Gastrocnemius medialis (tissue), 4 donors: ENCODE results near the gene ARHGAP24. TPM values are rescaled to one million over a fixed set of nuclear protein-coding genes. Genes with fewer than 3 reads are reported as not detected.

Source experiments
- ATAC-seq, 2 donors: fragments of 150-250 bp; one replicate each; pipeline ENCODE4 v1.9.1; 2016
- DNase-seq, 2 donors: peaks; one replicate each; pipeline ENCODE4 v3.0.0-alpha.2; 2019
- H3K27ac ChIP-seq, 4 donors: fragments of 200-600 bp; sonication (generic); 1 replicate in 1 of 4; 2 replicates in 3 of 4; pipeline ENCODE4 v1.5.1; 2016 to 2018; ENCODE audit warnings: mild to moderate bottlenecking in 2 of 4, moderate library complexity in 1 of 4
- H3K27me3 ChIP-seq, 3 donors: fragments of 200-600 bp; sonication (generic) in 2 of 3; 1 replicate in 1 of 3; 2 replicates in 2 of 3; pipeline versions ENCODE4 v1.5.1 to v1.6.0; 2016 to 2019; ENCODE audit warnings: mild to moderate bottlenecking in 1 of 3, moderate library complexity in 1 of 3
- H3K36me3 ChIP-seq, 2 donors: fragments of 200-600 bp; sonication (generic) in 1 of 2; one replicate each; pipeline ENCODE4 v1.5.1; 2017 to 2018
- H3K4me1 ChIP-seq, 2 donors: fragments of 200-600 bp; sonication (generic) in 1 of 2; one replicate each; pipeline ENCODE4 v1.5.1; 2016 to 2017; ENCODE audit warnings: mild to moderate bottlenecking in 2 of 2
- H3K4me3 ChIP-seq, 4 donors: fragments of 200-600 bp; sonication (generic) in 3 of 4; 1 replicate in 1 of 4; 2 replicates in 3 of 4; pipeline ENCODE4 v1.5.1; 2016 to 2019; ENCODE audit warnings: mild to moderate bottlenecking in 2 of 4
- H3K9me3 ChIP-seq, 3 donors: fragments of 200-600 bp; sonication (generic) in 2 of 3; 1 replicate in 1 of 3; 2 replicates in 2 of 3; pipeline ENCODE4 v1.5.1; 2016 to 2019
- POLR2A ChIP-seq, 2 donors: fragments of 450-650 bp; IDR thresholded peaks; one replicate each; pipeline ENCODE4 v1.6.1; 2017; ENCODE audit warnings: antibody characterized with exemption in 2 of 2, mild to moderate bottlenecking in 2 of 2, moderate library complexity in 2 of 2
- in situ Hi-C, 4 donors: fragments of 200-750 bp; cut with MboI; loops; one replicate each; pipeline versions ENCODE4 v1.15.0 to v1.8.0; 2017; ENCODE audit warnings: low sequenced_read_pairs in 4 of 4
- intact Hi-C: fragments of 100-400 bp; cut with DNase I; formaldehyde crosslinking; loops from one replicate; pipeline ENCODE4 v1.15.1; 2023; ENCODE audit warnings: low total_unique reads
- total RNA-seq, 4 donors: library from RNA; depleted of rRNA; stranded (reverse); fragments of >200 nt; gene quantifications; one replicate each; pipeline versions ENCODE4 v1.1.0 to v1.2.3, GENCODE V29; 2016
- TF ChIP-seq, protein P1 (sequence below), 5 experiments: fragments of 450-650 bp in 3 of 5; fragments of 200-600 bp in 2 of 5; sonication (generic) in 2 of 5; IDR thresholded peaks in 4 of 5; conservative IDR thresholded peaks in 1 of 5; 1 replicate in 4 of 5; 2 replicates in 1 of 5; pipeline ENCODE4 v1.5.1; 2016 to 2019; ENCODE audit warnings: antibody characterized with exemption in 5 of 5, mild to moderate bottlenecking in 3 of 5, moderate library complexity in 3 of 5

The ARHGAP24 gene
- total RNA-seq, 4 donors from 2014 or later = 2.8 to 7.8 (median 5.3) TPM

DNA sequence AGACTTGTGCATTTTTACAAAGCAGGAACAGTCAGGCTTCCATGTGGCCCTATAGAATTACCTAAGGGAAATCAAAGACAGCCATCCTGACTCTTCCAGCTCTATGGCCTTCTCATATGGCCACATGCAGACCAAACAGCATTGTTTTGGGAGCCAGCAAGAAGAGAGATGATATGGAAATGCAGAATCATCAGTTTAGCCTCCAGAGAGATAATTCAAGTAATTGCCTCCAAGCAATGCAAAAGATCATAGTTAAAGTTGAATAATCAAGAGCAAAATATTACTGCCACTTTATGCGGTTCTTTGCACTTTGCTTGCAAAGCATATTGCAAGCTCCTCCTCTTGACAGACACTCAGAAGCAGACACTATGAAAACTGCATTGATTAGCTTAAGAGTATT lies 207.4 kb downstream of the ARHGAP24 start:
- in situ Hi-C loops = no loop called here
- TF ChIP-seq, protein P1, sequence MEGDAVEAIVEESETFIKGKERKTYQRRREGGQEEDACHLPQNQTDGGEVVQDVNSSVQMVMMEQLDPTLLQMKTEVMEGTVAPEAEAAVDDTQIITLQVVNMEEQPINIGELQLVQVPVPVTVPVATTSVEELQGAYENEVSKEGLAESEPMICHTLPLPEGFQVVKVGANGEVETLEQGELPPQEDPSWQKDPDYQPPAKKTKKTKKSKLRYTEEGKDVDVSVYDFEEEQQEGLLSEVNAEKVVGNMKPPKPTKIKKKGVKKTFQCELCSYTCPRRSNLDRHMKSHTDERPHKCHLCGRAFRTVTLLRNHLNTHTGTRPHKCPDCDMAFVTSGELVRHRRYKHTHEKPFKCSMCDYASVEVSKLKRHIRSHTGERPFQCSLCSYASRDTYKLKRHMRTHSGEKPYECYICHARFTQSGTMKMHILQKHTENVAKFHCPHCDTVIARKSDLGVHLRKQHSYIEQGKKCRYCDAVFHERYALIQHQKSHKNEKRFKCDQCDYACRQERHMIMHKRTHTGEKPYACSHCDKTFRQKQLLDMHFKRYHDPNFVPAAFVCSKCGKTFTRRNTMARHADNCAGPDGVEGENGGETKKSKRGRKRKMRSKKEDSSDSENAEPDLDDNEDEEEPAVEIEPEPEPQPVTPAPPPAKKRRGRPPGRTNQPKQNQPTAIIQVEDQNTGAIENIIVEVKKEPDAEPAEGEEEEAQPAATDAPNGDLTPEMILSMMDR (IDR thresholded peaks at IDR 0.05 in 4 of 5, conservative IDR thresholded peaks at IDR 0.05 in 1 of 5) = no peak
- no peak for TF ChIP-seq POLR2A (IDR thresholded peaks at IDR 0.05)
- intact Hi-C loops = no loop called here

DNA sequence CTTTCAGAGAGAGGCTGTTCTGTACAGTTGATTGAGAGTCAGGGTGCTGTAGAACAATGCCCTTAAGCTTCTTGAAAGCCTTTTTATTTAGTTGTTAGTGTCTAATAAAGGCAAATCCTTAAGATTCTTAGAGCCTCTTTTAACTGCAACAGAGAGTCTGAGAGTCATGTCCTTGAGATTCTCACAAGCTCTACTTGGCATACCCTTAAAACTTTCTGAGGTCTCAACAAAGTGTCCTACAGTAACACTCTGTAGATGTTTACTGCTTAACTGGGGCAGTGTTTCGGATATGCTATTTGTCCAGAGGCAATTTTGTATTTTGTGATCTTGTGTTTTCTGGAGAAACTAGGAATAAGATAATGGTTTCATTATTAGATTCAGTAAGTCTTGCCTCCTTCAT lies 209.7 kb downstream of the ARHGAP24 start:
- intact Hi-C loops (no loop called here), in situ Hi-C loops (no loop called here)
- Histone ChIP-seq H3K36me3 (no peaks in the 10 kb centered on the region), H3K9me3 (no peaks in the 10 kb centered on the region), H3K27ac (no peak overlapping the region), H3K27me3 (no peaks in the 10 kb centered on the region), H3K4me3 (no peak overlapping the region), H3K4me1 (no peaks in the 10 kb centered on the region)
- TF ChIP-seq, protein P1 (IDR thresholded peaks at IDR 0.05 in 4 of 5, conservative IDR thresholded peaks at IDR 0.05 in 1 of 5) = no peak
- TF ChIP-seq POLR2A (IDR thresholded peaks at IDR 0.05) = no peak
- no peak for DNase-seq
- ATAC-seq = no peak

More for the DNA sequence above, 207.4 kb downstream of the ARHGAP24 start:
- ATAC-seq (no peak), DNase-seq (no peak)
- Histone ChIP-seq H3K36me3 (no peaks in the 10 kb centered on the region), H3K27me3 (no peaks in the 10 kb centered on the region), H3K4me1 (no peaks in the 10 kb centered on the region), H3K4me3 (no peak overlapping the region), H3K27ac (no peak overlapping the region), H3K9me3 (no peaks in the 10 kb centered on the region)

DNA sequence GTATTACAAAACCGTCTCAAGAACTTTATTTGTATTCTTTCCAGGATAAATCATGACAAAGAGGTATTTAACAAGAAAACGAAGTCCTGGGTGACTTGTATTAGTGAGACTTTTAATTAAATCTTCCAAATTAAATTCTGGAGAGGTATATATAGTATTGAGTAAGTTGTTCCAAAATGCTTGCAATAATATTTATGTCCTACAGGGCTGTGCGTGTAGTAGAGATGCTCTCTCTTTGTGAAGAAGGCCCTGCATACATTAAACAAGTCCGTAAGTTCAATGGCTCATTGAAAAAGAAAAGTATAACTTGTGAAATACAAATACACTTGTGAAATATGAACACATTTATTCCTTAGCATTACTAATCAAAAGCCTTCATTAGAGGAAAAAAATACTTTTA lies 211.4 kb downstream of the ARHGAP24 start:
- TF ChIP-seq, protein P1 (IDR thresholded peaks at IDR 0.05 in 4 of 5, conservative IDR thresholded peaks at IDR 0.05 in 1 of 5) = no peak
- no peak for TF ChIP-seq POLR2A (IDR thresholded peaks at IDR 0.05)
- Histone ChIP-seq H3K27me3 (no peaks in the 10 kb centered on the region), H3K9me3 (no peaks in the 10 kb centered on the region), H3K4me1 (no peaks in the 10 kb centered on the region), H3K4me3 (no peak overlapping the region), H3K36me3 (no peaks in the 10 kb centered on the region), H3K27ac (no peak overlapping the region)
- in situ Hi-C loops (no loop called here), intact Hi-C loops (no loop called here)
- no peak for DNase-seq
- ATAC-seq = no peak

DNA sequence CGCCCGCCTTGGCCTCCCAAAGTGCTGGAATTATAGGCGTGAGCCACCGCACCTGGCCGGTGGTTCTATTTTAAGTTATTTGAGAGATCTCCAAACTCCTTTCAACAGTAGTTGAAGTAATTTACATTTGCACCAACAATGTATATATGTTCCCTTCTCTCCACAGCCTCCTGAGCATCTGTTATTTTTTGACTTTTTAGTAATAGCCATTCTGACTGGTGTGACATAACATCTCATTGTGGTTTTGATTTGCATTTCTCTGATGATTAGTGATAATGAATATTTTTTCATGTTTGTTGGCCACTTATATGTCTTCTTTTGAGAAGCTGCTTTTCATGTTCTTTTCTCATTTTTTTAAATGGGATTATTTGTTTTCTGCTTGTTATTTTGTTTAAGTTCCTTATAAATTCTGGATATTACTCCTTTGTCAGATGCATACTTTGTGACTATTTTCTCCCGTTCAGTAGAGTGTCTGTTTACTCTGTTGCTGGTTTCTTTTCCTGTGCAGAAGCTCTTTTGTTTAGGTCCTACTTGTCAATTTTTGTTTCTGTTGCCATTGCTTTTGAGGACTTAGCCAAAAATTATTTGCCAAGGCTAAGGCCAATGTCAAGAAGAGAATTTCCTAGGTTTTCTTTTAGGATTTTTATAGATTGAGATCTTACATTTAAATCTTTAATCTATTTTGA lies 213.2 kb downstream of the ARHGAP24 start:
- Histone ChIP-seq H3K36me3 (no peaks in the 10 kb centered on the region), H3K9me3 (no peaks in the 10 kb centered on the region), H3K27ac (no peak overlapping the region), H3K4me1 (no peaks in the 10 kb centered on the region), H3K27me3 (no peaks in the 10 kb centered on the region), H3K4me3 (no peak overlapping the region)
- no peak for TF ChIP-seq POLR2A (IDR thresholded peaks at IDR 0.05)
- TF ChIP-seq, protein P1 (IDR thresholded peaks at IDR 0.05 in 4 of 5, conservative IDR thresholded peaks at IDR 0.05 in 1 of 5) = no peak
- no peak for DNase-seq
- in situ Hi-C loops = no loop called here
- intact Hi-C loops = no loop called here
- no peak for ATAC-seq

DNA sequence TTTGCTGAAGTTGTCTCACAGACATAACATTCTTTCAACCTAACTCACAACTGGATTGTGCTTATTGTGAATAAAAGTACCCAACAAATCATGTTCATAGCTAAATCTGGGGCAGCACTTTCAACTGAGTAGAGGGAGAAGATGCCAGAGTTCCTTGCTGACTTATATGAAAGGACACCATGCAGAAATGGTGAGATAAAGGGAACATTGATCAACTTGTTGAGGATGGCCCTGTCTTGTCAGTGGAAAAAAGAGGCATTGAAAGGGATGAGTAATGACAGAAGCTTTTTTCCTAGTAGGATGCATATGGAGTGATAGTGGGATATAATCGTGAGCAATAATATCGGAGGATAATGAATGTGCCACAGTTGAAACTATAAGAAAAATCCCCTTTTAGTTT lies 221.7 kb downstream of the ARHGAP24 start:
- H3K4me3 ChIP-seq = no peak overlapping the region
- H3K27ac ChIP-seq = no peak overlapping the region
- H3K9me3 ChIP-seq = no peaks in the 10 kb centered on the region
- ATAC-seq = no peak
- intact Hi-C loops (no loop called here), in situ Hi-C loops (no loop called here)
- TF ChIP-seq, protein P1 (IDR thresholded peaks at IDR 0.05 in 4 of 5, conservative IDR thresholded peaks at IDR 0.05 in 1 of 5) = no peak
- TF ChIP-seq POLR2A (IDR thresholded peaks at IDR 0.05) = no peak
- H3K36me3 ChIP-seq = no peaks in the 10 kb centered on the region
- no peaks in the 10 kb centered on the region for H3K4me1 ChIP-seq
- DNase-seq = no peak
- H3K27me3 ChIP-seq = no peaks in the 10 kb centered on the region
